ENCODE results near the gene PIGT. TPM values are rescaled to one million over a fixed set of nuclear protein-coding genes. Genes with fewer than 3 reads are reported as not detected.

Gene PIGT
- total RNA-seq, 2 experiments from 2014 or later = 59.6 to 62.4 TPM

GRCh38 chr20:45400346-45401031 lies 15.5 kb upstream of the PIGT start:
- H3K27ac Mint-ChIP-seq = no peak overlapping the region
- peaks cover 19% of the 10 kb centered on the region for H3K9me3 Mint-ChIP-seq (ENCODE audit: insufficient read depth)
- DNase-seq = no peak
- H3K27me3 Mint-ChIP-seq (ENCODE audit: low read depth) = peaks cover 7% of the 10 kb centered on the region
- ATAC-seq = no peak
- H3K36me3 Mint-ChIP-seq (ENCODE audit: low read depth) = peaks cover 24% of the 10 kb centered on the region
- no peak overlapping the region for H3K4me3 Mint-ChIP-seq
- H3K4me1 Mint-ChIP-seq (ENCODE audit: low read depth) = peaks cover 8% of the 10 kb centered on the region
- POLR2A ChIA-PET = no interaction called here
- CTCF ChIA-PET = interaction anchor here (1.3 kb wide), 1 partner anchor 27 kb away, joined by 7 read pairs; no protein-coding TSS in a partner anchor

- H3K4me1 Mint-ChIP-seq (ENCODE audit: low read depth) = peaks cover 14% of the 10 kb centered on the region
- ChIA-PET CTCF (interaction anchor here (1.1 to 2.4 kb wide), 3 partner anchors 10 to 34 kb away, joined by 5 to 12 read pairs (median 6); no protein-coding TSS in a partner anchor), POLR2A (no interaction called here)
- peaks cover 15% of the 10 kb centered on the region for H3K27me3 Mint-ChIP-seq (ENCODE audit: low read depth)
- H3K9me3 Mint-ChIP-seq (ENCODE audit: insufficient read depth) = peaks cover 19% of the 10 kb centered on the region
- no peak overlapping the region for H3K27ac Mint-ChIP-seq
- no peak overlapping the region for H3K4me3 Mint-ChIP-seq
- no peak for ATAC-seq
- DNase-seq = no peak
- H3K36me3 Mint-ChIP-seq (ENCODE audit: low read depth) = peaks cover 24% of the 10 kb centered on the region
Observed at GRCh38 chr20:45402946-45403345, 13.0 kb upstream of the PIGT start.

GRCh38 chr20:45404438-45404837 lies 11.5 kb upstream of the PIGT start:
- H3K27ac Mint-ChIP-seq = no peak overlapping the region
- peaks cover 19% of the 10 kb centered on the region for H3K9me3 Mint-ChIP-seq (ENCODE audit: insufficient read depth)
- DNase-seq = no peak
- H3K36me3 Mint-ChIP-seq (ENCODE audit: low read depth) = peaks cover 24% of the 10 kb centered on the region
- H3K27me3 Mint-ChIP-seq (ENCODE audit: low read depth) = peaks cover 15% of the 10 kb centered on the region
- H3K4me1 Mint-ChIP-seq (ENCODE audit: low read depth) = peaks cover 16% of the 10 kb centered on the region
- peak overlapping the region; percentile 37 for H3K4me3 Mint-ChIP-seq
- ATAC-seq = no peak
- ChIA-PET POLR2A (interaction anchor here (0.8 kb wide), 1 partner anchor 11 kb away, joined by 6 read pairs; the partner anchor contains the start of gene PIGT), CTCF (interaction anchor here (1.1 to 2.4 kb wide), 5 partner anchors 11 to 85 kb away, joined by 3 to 12 read pairs (median 6); partner anchors contain the start of gene SYS1)

GRCh38 chr20:45405571-45406259 lies 10.2 kb upstream of the PIGT start:
- ChIA-PET POLR2A (interaction anchor here (0.6 kb wide), 1 partner anchor 159 kb away, joined by 4 read pairs; no protein-coding TSS in a partner anchor), CTCF (interaction anchor here (1.2 to 3.0 kb wide), 5 partner anchors 10 to 42 kb away, joined by 3 to 24 read pairs (median 6); partner anchors contain the start of genes PIGT and SYS1)
- ATAC-seq = peak; percentile 52

GRCh38 chr20:45406260-45407066 lies 9.5 kb upstream of the PIGT start:
- POLR2A ChIA-PET = interaction anchor here (2.4 kb wide), 1 partner anchor 10 kb away, joined by 13 read pairs; the partner anchor contains the start of gene PIGT
- Mint-ChIP-seq H3K9me3 (ENCODE audit: insufficient read depth) (peaks cover 7% of the 10 kb centered on the region), H3K27ac (peak overlapping the region; percentile 49)

More at GRCh38 chr20:45405571-45406259, 10.2 kb upstream of the PIGT start:
- H3K9me3 Mint-ChIP-seq (ENCODE audit: insufficient read depth) = peaks cover 12% of the 10 kb centered on the region
- peaks cover 16% of the 10 kb centered on the region for H3K4me1 Mint-ChIP-seq (ENCODE audit: low read depth)
- H3K27ac Mint-ChIP-seq = no peak overlapping the region
- no peak for DNase-seq
- H3K36me3 Mint-ChIP-seq (ENCODE audit: low read depth) = peaks cover 16% of the 10 kb centered on the region
- H3K4me3 Mint-ChIP-seq = peak overlapping the region; percentile 73
- H3K27me3 Mint-ChIP-seq (ENCODE audit: low read depth) = peaks cover 15% of the 10 kb centered on the region

GRCh38 chr20:45407067-45407745 lies 8.7 kb upstream of the PIGT start:
- Mint-ChIP-seq H3K9me3 (ENCODE audit: insufficient read depth) (no peaks in the 10 kb centered on the region), H3K27ac (peak overlapping the region; percentile 49), H3K36me3 (ENCODE audit: low read depth) (peaks cover 7% of the 10 kb centered on the region), H3K4me1 (ENCODE audit: low read depth) (peaks cover 16% of the 10 kb centered on the region), H3K4me3 (peak overlapping the region; percentile 69), H3K27me3 (ENCODE audit: low read depth) (peaks cover 15% of the 10 kb centered on the region)
- DNase-seq (no peak), ATAC-seq (no peak)
- ChIA-PET POLR2A (interaction anchor here (1.0 to 2.4 kb wide), 2 partner anchors 9 to 34 kb away, joined by 4 to 13 read pairs; partner anchors contain the start of gene PIGT), CTCF (interaction anchor here (1.1 to 3.0 kb wide), 7 partner anchors 9 to 116 kb away, joined by 3 to 25 read pairs (median 5); partner anchors contain the start of gene PIGT)

More at GRCh38 chr20:45406260-45407066, 9.5 kb upstream of the PIGT start:
- DNase-seq (peak; percentile 54), ATAC-seq (peak; percentile 62)
- Mint-ChIP-seq H3K27me3 (ENCODE audit: low read depth) (peaks cover 15% of the 10 kb centered on the region), H3K36me3 (ENCODE audit: low read depth) (peaks cover 14% of the 10 kb centered on the region), H3K4me3 (peak overlapping the region; percentile 73), H3K4me1 (ENCODE audit: low read depth) (peaks cover 16% of the 10 kb centered on the region)
- CTCF ChIA-PET = interaction anchor here (1.1 to 3.0 kb wide), 6 partner anchors 9 to 43 kb away, joined by 3 to 25 read pairs (median 8); partner anchors contain the start of gene PIGT

GRCh38 chr20:45407783-45408645 lies 7.9 kb upstream of the PIGT start, which contains the start of gene DBNDD2:
TSS of gene DBNDD2 (plus strand) at chr20:45408289. CDS start at chr20:45408468, 179 bp downstream.
- ATAC-seq (no peak), DNase-seq (no peak)
- H3K27ac Mint-ChIP-seq = no peak within 1 kb of the TSS
- ChIA-PET POLR2A (interaction anchor here (1.0 to 2.4 kb wide), 2 partner anchors 8 to 34 kb away, joined by 4 to 13 read pairs; partner anchors contain the start of gene PIGT), CTCF (interaction anchor here (1.1 to 3.0 kb wide), 6 partner anchors 8 to 117 kb away, joined by 3 to 25 read pairs (median 6); partner anchors contain the start of gene PIGT)
- peaks cover 16% of the 10 kb centered on the region for H3K27me3 Mint-ChIP-seq (ENCODE audit: low read depth)
- H3K4me3 Mint-ChIP-seq = peak within 1 kb of the TSS; percentile 69
- peaks cover 22% of the 10 kb centered on the region for H3K4me1 Mint-ChIP-seq (ENCODE audit: low read depth)
- H3K9me3 Mint-ChIP-seq (ENCODE audit: insufficient read depth) = no peaks in the 10 kb centered on the region
- H3K36me3 Mint-ChIP-seq (ENCODE audit: low read depth) = peaks cover 4% of the 10 kb centered on the region

- Mint-ChIP-seq H3K27ac (no peak overlapping the region), H3K36me3 (ENCODE audit: low read depth) (peaks cover 3% of the 10 kb centered on the region), H3K27me3 (ENCODE audit: low read depth) (peaks cover 17% of the 10 kb centered on the region), H3K9me3 (ENCODE audit: insufficient read depth) (no peaks in the 10 kb centered on the region), H3K4me1 (ENCODE audit: low read depth) (peaks cover 22% of the 10 kb centered on the region), H3K4me3 (no peak overlapping the region)
- no peak for ATAC-seq
- ChIA-PET POLR2A (interaction anchor here (2.4 kb wide), 1 partner anchor 7 kb away, joined by 13 read pairs; the partner anchor contains the start of gene PIGT), CTCF (interaction anchor here (1.1 to 3.0 kb wide), 3 partner anchors 28 to 118 kb away, joined by 3 to 24 read pairs (median 5); no protein-coding TSS in a partner anchor)
- no peak for DNase-seq
Observed at GRCh38 chr20:45408646-45409213, 7.2 kb upstream of the PIGT start.

- no peak for ATAC-seq
- no peaks in the 10 kb centered on the region for H3K9me3 Mint-ChIP-seq (ENCODE audit: insufficient read depth)
- H3K4me1 Mint-ChIP-seq (ENCODE audit: low read depth) = peaks cover 24% of the 10 kb centered on the region
- no peak for DNase-seq
- peaks cover 2% of the 10 kb centered on the region for H3K36me3 Mint-ChIP-seq (ENCODE audit: low read depth)
- ChIA-PET POLR2A (no interaction called here), CTCF (interaction anchor here (1.4 to 4.8 kb wide), 3 partner anchors 27 to 47 kb away, joined by 5 to 34 read pairs (median 7); partner anchors contain the start of gene SYS1)
- peaks cover 15% of the 10 kb centered on the region for H3K27me3 Mint-ChIP-seq (ENCODE audit: low read depth)
- no peak overlapping the region for H3K4me3 Mint-ChIP-seq
- no peak overlapping the region for H3K27ac Mint-ChIP-seq
Observed at GRCh38 chr20:45409521-45410272, 6.2 kb upstream of the PIGT start.
